ENCODE data around the gene SMYD3.

Gene SMYD3

GRCh38 chr1:246136477-246136876, 370.6 kb downstream of the SMYD3 start:
- Histone ChIP-seq H3K9ac (ENCODE audit: low read length) (no peak overlapping the region), H3F3A (ENCODE audit: insufficient read depth) (no peaks in the 10 kb centered on the region), H2AFZ (ENCODE audit: low read depth, low read length, severe bottlenecking) (no peak overlapping the region), H4K20me1 (ENCODE audit: low read depth, low read length) (no peaks in the 10 kb centered on the region), H3K4me3 (ENCODE audit: insufficient read depth, low read length, poor library complexity, severe bottlenecking) (no peak overlapping the region), H3K27ac (ENCODE audit: low read depth, low read length) (no peak overlapping the region), H3K9me2 (replicated peaks; ENCODE audit: insufficient read depth, low read length) (no peaks in the 10 kb centered on the region), H3K36me3 (ENCODE audit: low read length) (no peaks in the 10 kb centered on the region), H3K9me3 (ENCODE audit: insufficient read depth, low read length) (no peaks in the 10 kb centered on the region), H3K27me3 (ENCODE audit: low read length) (no peaks in the 10 kb centered on the region), H3K4me2 (ENCODE audit: low read depth, low read length, poor library complexity, severe bottlenecking) (no peak overlapping the region), H3K79me2 (ENCODE audit: insufficient read depth, low read length) (no peaks in the 10 kb centered on the region)
- TF ChIP-seq, protein P1, sequence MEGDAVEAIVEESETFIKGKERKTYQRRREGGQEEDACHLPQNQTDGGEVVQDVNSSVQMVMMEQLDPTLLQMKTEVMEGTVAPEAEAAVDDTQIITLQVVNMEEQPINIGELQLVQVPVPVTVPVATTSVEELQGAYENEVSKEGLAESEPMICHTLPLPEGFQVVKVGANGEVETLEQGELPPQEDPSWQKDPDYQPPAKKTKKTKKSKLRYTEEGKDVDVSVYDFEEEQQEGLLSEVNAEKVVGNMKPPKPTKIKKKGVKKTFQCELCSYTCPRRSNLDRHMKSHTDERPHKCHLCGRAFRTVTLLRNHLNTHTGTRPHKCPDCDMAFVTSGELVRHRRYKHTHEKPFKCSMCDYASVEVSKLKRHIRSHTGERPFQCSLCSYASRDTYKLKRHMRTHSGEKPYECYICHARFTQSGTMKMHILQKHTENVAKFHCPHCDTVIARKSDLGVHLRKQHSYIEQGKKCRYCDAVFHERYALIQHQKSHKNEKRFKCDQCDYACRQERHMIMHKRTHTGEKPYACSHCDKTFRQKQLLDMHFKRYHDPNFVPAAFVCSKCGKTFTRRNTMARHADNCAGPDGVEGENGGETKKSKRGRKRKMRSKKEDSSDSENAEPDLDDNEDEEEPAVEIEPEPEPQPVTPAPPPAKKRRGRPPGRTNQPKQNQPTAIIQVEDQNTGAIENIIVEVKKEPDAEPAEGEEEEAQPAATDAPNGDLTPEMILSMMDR (IDR thresholded peaks at IDR 0.05; ENCODE audit: insufficient read depth, low read length, poor library complexity, severe bottlenecking), result no peak
- no peak for TF ChIP-seq EZH2phosphoT487 (conservative IDR thresholded peaks at IDR 0.05; ENCODE audit: low read length)

DNA sequence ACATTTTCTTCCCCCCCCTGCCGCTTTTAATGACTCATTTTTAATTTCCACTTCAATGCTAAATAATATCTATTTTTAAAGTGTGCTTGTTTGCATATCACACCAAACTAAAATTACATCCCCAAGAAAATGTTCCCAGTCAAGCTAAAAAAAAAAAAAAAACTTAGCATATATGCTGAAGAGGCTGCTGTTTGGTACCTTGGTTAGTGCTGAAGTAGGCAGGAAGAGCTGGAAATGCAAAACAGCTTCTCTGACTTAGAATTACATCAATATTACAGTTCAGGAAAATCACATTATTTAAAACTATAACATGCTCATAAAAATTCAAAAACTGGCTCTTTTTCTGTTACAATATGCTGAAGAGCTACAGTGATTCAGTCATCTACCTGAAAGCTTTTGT, 372.3 kb downstream of the SMYD3 start:
- TF ChIP-seq, protein P1 (IDR thresholded peaks at IDR 0.05; ENCODE audit: insufficient read depth, low read length, poor library complexity, severe bottlenecking), result no peak
- no peak for TF ChIP-seq EZH2phosphoT487 (conservative IDR thresholded peaks at IDR 0.05; ENCODE audit: low read length)
- no peaks in the 10 kb centered on the region for H3F3A ChIP-seq (ENCODE audit: insufficient read depth)
- H4K20me1 ChIP-seq (ENCODE audit: low read depth, low read length), result no peaks in the 10 kb centered on the region
- no peak overlapping the region for H3K9ac ChIP-seq (ENCODE audit: low read length)
- H3K79me2 ChIP-seq (ENCODE audit: insufficient read depth, low read length), result no peaks in the 10 kb centered on the region
- no peak overlapping the region for H3K4me3 ChIP-seq (ENCODE audit: insufficient read depth, low read length, poor library complexity, severe bottlenecking)
- H3K36me3 ChIP-seq (ENCODE audit: low read length), result no peaks in the 10 kb centered on the region
- H2AFZ ChIP-seq (ENCODE audit: low read depth, low read length, severe bottlenecking), result no peak overlapping the region
- no peaks in the 10 kb centered on the region for H3K9me3 ChIP-seq (ENCODE audit: insufficient read depth, low read length)
- no peaks in the 10 kb centered on the region for H3K9me2 ChIP-seq (replicated peaks; ENCODE audit: insufficient read depth, low read length)
- H3K4me2 ChIP-seq (ENCODE audit: low read depth, low read length, poor library complexity, severe bottlenecking), result no peak overlapping the region
- H3K27me3 ChIP-seq (ENCODE audit: low read length), result no peaks in the 10 kb centered on the region
- H3K27ac ChIP-seq (ENCODE audit: low read depth, low read length), result no peak overlapping the region

- Histone ChIP-seq H3K9me2 (replicated peaks; ENCODE audit: insufficient read depth, low read length) (no peaks in the 10 kb centered on the region), H3K9me3 (ENCODE audit: insufficient read depth, low read length) (no peaks in the 10 kb centered on the region), H3K27ac (ENCODE audit: low read depth, low read length) (no peak overlapping the region), H3K4me2 (ENCODE audit: low read depth, low read length, poor library complexity, severe bottlenecking) (no peak overlapping the region), H3K9ac (ENCODE audit: low read length) (no peak overlapping the region), H3K4me3 (ENCODE audit: insufficient read depth, low read length, poor library complexity, severe bottlenecking) (no peak overlapping the region), H3K36me3 (ENCODE audit: low read length) (no peaks in the 10 kb centered on the region), H2AFZ (ENCODE audit: low read depth, low read length, severe bottlenecking) (no peak overlapping the region), H3K79me2 (ENCODE audit: insufficient read depth, low read length) (no peaks in the 10 kb centered on the region), H3F3A (ENCODE audit: insufficient read depth) (no peaks in the 10 kb centered on the region), H3K27me3 (ENCODE audit: low read length) (no peaks in the 10 kb centered on the region), H4K20me1 (ENCODE audit: low read depth, low read length) (no peaks in the 10 kb centered on the region)
- TF ChIP-seq EZH2phosphoT487 (conservative IDR thresholded peaks at IDR 0.05; ENCODE audit: low read length), result no peak
- TF ChIP-seq, protein P1 (IDR thresholded peaks at IDR 0.05; ENCODE audit: insufficient read depth, low read length, poor library complexity, severe bottlenecking), result no peak
These were observed 376.0 kb downstream of the SMYD3 start for GRCh38 chr1:246131095-246131494.
